Endothelial cell of hepatic sinusoid (primary cell): ENCODE results near the gene APCDD1L.
"Not testable (repeated sequence)": the region's sequence is repeated elsewhere in the genome, so short reads cannot be mapped to it uniquely, and the experiment has no call there.

Source experiments
- in situ Hi-C: cut with HindIII; loops from 2 replicates; pipeline ENCODE4 v1.10.0; 2017; ENCODE audit warnings: low sequenced_read_pairs

APCDD1L gene

GRCh38 chr20:58447511-58448391 lies 67.4 kb downstream of the APCDD1L start:
- in situ Hi-C loops: no loop called here

GRCh38 chr20:58446960-58447265 lies 68.3 kb downstream of the APCDD1L start:
- in situ Hi-C loops: no loop called here

GRCh38 chr20:58446264-58446959 lies 68.8 kb downstream of the APCDD1L start:
- in situ Hi-C loops: no loop called here

- in situ Hi-C loops: no loop called here
Observed at GRCh38 chr20:58444746-58445255, 70.4 kb downstream of the APCDD1L start.

- in situ Hi-C loops: no loop called here
Observed at GRCh38 chr20:58441723-58442122, 73.5 kb downstream of the APCDD1L start.

- in situ Hi-C loops: no loop called here
Observed at GRCh38 chr20:58440021-58440767, 75.0 kb downstream of the APCDD1L start.

GRCh38 chr20:58438970-58439808 lies 76.0 kb downstream of the APCDD1L start:
- in situ Hi-C loops: no loop called here

GRCh38 chr20:58436868-58437645 lies 78.1 kb downstream of the APCDD1L start:
- in situ Hi-C loops: no loop called here

GRCh38 chr20:58435237-58435636 lies 80.0 kb downstream of the APCDD1L start:
- in situ Hi-C loops: no loop called here

GRCh38 chr20:58434326-58434725 lies 80.9 kb downstream of the APCDD1L start:
- in situ Hi-C loops: no loop called here

GRCh38 chr20:58433759-58434158 lies 81.4 kb downstream of the APCDD1L start:
- in situ Hi-C loops: no loop called here

- in situ Hi-C loops: no loop called here
Observed at GRCh38 chr20:58433029-58433647, 82.1 kb downstream of the APCDD1L start.

- in situ Hi-C loops: no loop called here
Observed at GRCh38 chr20:58432186-58432954, 82.8 kb downstream of the APCDD1L start.

- in situ Hi-C loops: no loop called here
Observed at GRCh38 chr20:58431134-58431533, 84.1 kb downstream of the APCDD1L start.

GRCh38 chr20:58429303-58429702 lies 85.9 kb downstream of the APCDD1L start:
- in situ Hi-C loops: no loop called here

GRCh38 chr20:58428364-58428763 lies 86.8 kb downstream of the APCDD1L start:
- in situ Hi-C loops: no loop called here

- in situ Hi-C loops: not testable (repeated sequence)
Observed at GRCh38 chr20:58427571-58427970, 87.6 kb downstream of the APCDD1L start.

- in situ Hi-C loops: no loop called here
Observed at GRCh38 chr20:58424218-58424969, 90.8 kb downstream of the APCDD1L start.
